Esophagus muscularis mucosa (tissue), 4 donors: ENCODE results near the gene RABAC1. TPM values are rescaled to one million over a fixed set of nuclear protein-coding genes. Genes with fewer than 3 reads are reported as not detected.
"Not testable (repeated sequence)": the region's sequence is repeated elsewhere in the genome, so short reads cannot be mapped to it uniquely, and the experiment has no call there.

Experiments used
- DNase-seq: peaks from one replicate; pipeline ENCODE4 v3.0.0-alpha.2; 2017; ENCODE audit errors: extremely low spot score
- H3K27ac ChIP-seq, 4 donors: fragments of 200-600 bp; sonication (generic); replicated peaks in 1 of 4; 1 replicate in 3 of 4; 2 replicates in 1 of 4; pipeline ENCODE4 v1.5.1; 2016 to 2019; ENCODE audit warnings: mild to moderate bottlenecking in 1 of 4
- H3K27me3 ChIP-seq, 4 donors: fragments of 200-600 bp; sonication (generic); one replicate each; pipeline versions ENCODE4 v1.5.1 to v1.6.0; 2016 to 2019
- H3K36me3 ChIP-seq, 4 donors: fragments of 200-600 bp; sonication (generic); one replicate each; pipeline ENCODE4 v1.5.1; 2016 to 2019
- H3K4me1 ChIP-seq, 4 donors: fragments of 200-600 bp; sonication (generic); one replicate each; pipeline ENCODE4 v1.5.1; 2016 to 2019
- H3K4me3 ChIP-seq, 4 donors: fragments of 200-600 bp; sonication (generic); 1 replicate in 2 of 4; 2 replicates in 2 of 4; pipeline ENCODE4 v1.5.1; 2016 to 2019; ENCODE audit warnings: mild to moderate bottlenecking in 4 of 4, moderate library complexity in 1 of 4
- H3K9me3 ChIP-seq, 4 donors: fragments of 200-600 bp; sonication (generic); 1 replicate in 3 of 4; 2 replicates in 1 of 4; pipeline ENCODE4 v1.5.1; 2016 to 2019
- CTCF ChIP-seq, 3 experiments: fragments of 200-600 bp in 2 of 3; fragments of 450-650 bp in 1 of 3; sonication (generic) in 2 of 3; IDR thresholded peaks; one replicate each; pipeline ENCODE4 v1.5.1; 2017 to 2019; ENCODE audit warnings: antibody characterized with exemption in 3 of 3, mild to moderate bottlenecking in 2 of 3, moderate library complexity in 1 of 3
- EP300 ChIP-seq: sonication (generic); formaldehyde crosslinking; IDR thresholded peaks from one replicate; pipeline ENCODE4 v1.6.1; 2017; ENCODE audit warnings: antibody characterized with exemption
- POLR2A ChIP-seq: fragments of 450-650 bp; IDR thresholded peaks from one replicate; pipeline ENCODE4 v1.6.1; 2017; ENCODE audit warnings: antibody characterized with exemption, moderate library complexity, mild to moderate bottlenecking, low read depth
- POLR2AphosphoS5 ChIP-seq, 2 donors: sonication (generic); formaldehyde crosslinking; IDR thresholded peaks; one replicate each; pipeline ENCODE4 v1.6.1; 2017; ENCODE audit warnings: antibody characterized with exemption in 2 of 2
- WGBS: methylation state at CpG from one replicate; pipeline ENCODE4 v1.1.5; 2018; 5-methylcytosine and 5-hydroxymethylcytosine counted together
- intact Hi-C: fragments of 100-400 bp; cut with DNase I; formaldehyde crosslinking; loops from one replicate; pipeline ENCODE4 v1.15.1; 2023
- total RNA-seq, 4 donors: library from RNA; depleted of rRNA; stranded (reverse); fragments of >200 nt; gene quantifications; one replicate each; pipeline versions ENCODE4 v1.1.0 to v1.2.1, GENCODE V29; 2016

Gene RABAC1
- total RNA-seq, 4 donors from 2014 or later, result 142 to 250 (median 201) TPM

GRCh38 chr19:41944336-41944735, 14.8 kb downstream of the RABAC1 start:
- Histone ChIP-seq H3K36me3 (no peaks in the 10 kb centered on the region), H3K4me3 (no peak overlapping the region), H3K27ac (no peak overlapping the region), H3K4me1 (peaks cover 16 to 18% (median 17%) of the 10 kb centered on the region in 4 donors), H3K27me3 (peaks cover 3 to 73% (median 32%) of the 10 kb centered on the region in 4 donors), H3K9me3 (no peaks in the 10 kb centered on the region)
- 81% methylated on average over 2 of the region's 2 CpGs for WGBS
- TF ChIP-seq CTCF (IDR thresholded peaks at IDR 0.05), result no peak
- no peak for TF ChIP-seq EP300
- TF ChIP-seq POLR2AphosphoS5 (IDR thresholded peaks at IDR 0.05), result no peak
- no peak for TF ChIP-seq POLR2A
- DNase-seq, result no peak
- intact Hi-C loops, result no loop called here

GRCh38 chr19:41941410-41942202, 17.5 kb downstream of the RABAC1 start:
- Histone ChIP-seq H3K4me1 (peaks cover 16 to 18% (median 17%) of the 10 kb centered on the region in 4 donors), H3K9me3 (no peaks in the 10 kb centered on the region), H3K36me3 (no peaks in the 10 kb centered on the region), H3K27ac (no peak overlapping the region), H3K27me3 (peaks cover 3 to 96% (median 36%) of the 10 kb centered on the region in 4 donors), H3K4me3 (peak overlapping the region in 1 of 4 donors; percentile 43)
- TF ChIP-seq POLR2A (no peak), EP300 (no peak), CTCF (IDR thresholded peaks at IDR 0.05) (no peak), POLR2AphosphoS5 (IDR thresholded peaks at IDR 0.05) (no peak)
- intact Hi-C loops, result no loop called here
- no peak for DNase-seq
- 90% methylated on average over 9 of the region's 9 CpGs for WGBS

GRCh38 chr19:41940731-41941409, 18.3 kb downstream of the RABAC1 start:
- no peak overlapping the region for H3K27ac ChIP-seq
- peaks cover 17 to 22% (median 20%) of the 10 kb centered on the region in 4 donors for H3K4me1 ChIP-seq
- intact Hi-C loops, result no loop called here
- H3K9me3 ChIP-seq, result no peaks in the 10 kb centered on the region
- peaks cover 3 to 97% (median 40%) of the 10 kb centered on the region in 4 donors for H3K27me3 ChIP-seq
- peak overlapping the region; percentile 43 to 50 (median 46) for H3K4me3 ChIP-seq
- no peaks in the 10 kb centered on the region for H3K36me3 ChIP-seq
- TF ChIP-seq POLR2A (no peak), POLR2AphosphoS5 (IDR thresholded peaks at IDR 0.05) (no peak), CTCF (IDR thresholded peaks at IDR 0.05) (no peak), EP300 (no peak)
- 2% methylated on average over 14 of the region's 53 CpGs for WGBS
- DNase-seq, result no peak

- Histone ChIP-seq H3K27ac (no peak overlapping the region), H3K4me3 (peak overlapping the region; percentile 43 to 50 (median 46)), H3K27me3 (peaks cover 3 to 97% (median 47%) of the 10 kb centered on the region in 4 donors), H3K9me3 (no peaks in the 10 kb centered on the region), H3K36me3 (no peaks in the 10 kb centered on the region), H3K4me1 (peaks cover 17 to 30% (median 27%) of the 10 kb centered on the region in 4 donors)
- TF ChIP-seq CTCF (IDR thresholded peaks at IDR 0.05), result no peak
- TF ChIP-seq EP300, result no peak
- no peak for TF ChIP-seq POLR2A
- no peak for TF ChIP-seq POLR2AphosphoS5 (IDR thresholded peaks at IDR 0.05)
- 2% methylated on average over 43 of the region's 83 CpGs for WGBS
- DNase-seq, result no peak
- intact Hi-C loops, result loop anchor here (5.0 kb wide), 1 partner anchor 68 kb away; no protein-coding TSS in a partner anchor
Observed at GRCh38 chr19:41939861-41940730, 19.0 kb downstream of the RABAC1 start.

- intact Hi-C loops, result loop anchor here (5.0 kb wide), 1 partner anchor 67 kb away; no protein-coding TSS in a partner anchor
- H3K9me3 ChIP-seq, H3K27ac ChIP-seq, H3K36me3 ChIP-seq, H3K4me3 ChIP-seq, DNase-seq: not testable (repeated sequence)
- peaks cover 17 to 33% (median 31%) of the 10 kb centered on the region in 4 donors for H3K4me1 ChIP-seq
- H3K27me3 ChIP-seq, result peaks cover 3 to 97% (median 52%) of the 10 kb centered on the region in 4 donors
Observed at GRCh38 chr19:41939209-41939608, 19.9 kb downstream of the RABAC1 start.
